ENCODE measurements around the gene KNCN. TPM values are rescaled to one million over a fixed set of nuclear protein-coding genes. Genes with fewer than 3 reads are reported as not detected.

The KNCN gene
- total RNA-seq: not detected

GRCh38 chr1:46551597-46552095 is at the start of gene KNCN:
KNCN (minus strand) TSS chr1:46551647; CDS start chr1:46551215, 432 bp downstream.
- ATAC-seq: no peak
- H3K27me3 Mint-ChIP-seq (ENCODE audit: low read depth): peaks cover 2% of the 10 kb centered on the region
- no peaks in the 10 kb centered on the region for H3K9me3 Mint-ChIP-seq (ENCODE audit: insufficient read depth)
- H3K4me3 Mint-ChIP-seq: no peak within 1 kb of the TSS
- peaks cover 28% of the 10 kb centered on the region for H3K4me1 Mint-ChIP-seq (ENCODE audit: low read depth)
- H3K27ac Mint-ChIP-seq: peak within 1 kb of the TSS; percentile 34
- POLR2A ChIA-PET: no interaction called here
- no peaks in the 10 kb centered on the region for H3K36me3 Mint-ChIP-seq (ENCODE audit: low read depth)
- DNase-seq: no peak
- CTCF ChIA-PET: interaction anchor here (0.8 to 1.5 kb wide), 2 partner anchors 105 to 174 kb away, joined by 3 to 4 read pairs; no protein-coding TSS in a partner anchor

GRCh38 chr1:46599059-46599970 is 47.9 kb upstream of the KNCN start:
- Mint-ChIP-seq H3K4me3 (no peak overlapping the region), H3K9me3 (ENCODE audit: insufficient read depth) (no peaks in the 10 kb centered on the region), H3K27ac (peak overlapping the region; percentile 33), H3K27me3 (ENCODE audit: low read depth) (no peaks in the 10 kb centered on the region), H3K4me1 (ENCODE audit: low read depth) (peaks cover 88% of the 10 kb centered on the region), H3K36me3 (ENCODE audit: low read depth) (peaks cover 54% of the 10 kb centered on the region)
- DNase-seq: no peak
- CTCF ChIA-PET: no interaction called here
- POLR2A ChIA-PET: no interaction called here
- ATAC-seq: no peak

DNA sequence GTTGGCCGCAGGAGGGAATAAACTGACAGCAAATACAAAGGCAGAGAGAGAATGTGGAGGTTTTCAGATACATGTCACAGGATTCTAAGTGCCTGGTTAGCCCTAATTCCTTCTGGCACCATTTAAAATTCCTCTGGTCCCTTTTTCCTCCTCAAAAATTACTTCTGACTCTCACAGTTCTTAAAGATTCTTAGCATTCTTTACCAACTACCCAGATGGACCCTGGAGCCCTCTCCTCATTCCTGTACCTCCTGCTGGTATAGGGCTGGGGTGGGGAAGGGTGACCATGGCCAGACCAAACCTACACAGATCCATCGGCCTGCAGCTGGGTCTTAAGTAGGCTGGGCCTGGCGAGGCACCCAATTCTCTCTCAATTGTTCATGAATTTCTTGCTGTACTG is 45.4 kb upstream of the KNCN start:
- Mint-ChIP-seq H3K36me3 (ENCODE audit: low read depth) (peaks cover 77% of the 10 kb centered on the region), H3K27ac (no peak overlapping the region), H3K4me1 (ENCODE audit: low read depth) (peaks cover 87% of the 10 kb centered on the region), H3K9me3 (ENCODE audit: insufficient read depth) (no peaks in the 10 kb centered on the region), H3K4me3 (no peak overlapping the region), H3K27me3 (ENCODE audit: low read depth) (no peaks in the 10 kb centered on the region)
- ATAC-seq: no peak
- ChIA-PET CTCF (interaction anchor here (1.5 to 1.7 kb wide), 3 partner anchors 13 to 79 kb away, joined by 3 to 4 read pairs (median 3); no protein-coding TSS in a partner anchor), POLR2A (interaction anchor here (1.0 kb wide), 1 partner anchor 16 kb away, joined by 4 read pairs; no protein-coding TSS in a partner anchor)
- DNase-seq: no peak

GRCh38 chr1:46596036-46596435 is 44.6 kb upstream of the KNCN start:
- peaks cover 77% of the 10 kb centered on the region for H3K36me3 Mint-ChIP-seq (ENCODE audit: low read depth)
- no peaks in the 10 kb centered on the region for H3K9me3 Mint-ChIP-seq (ENCODE audit: insufficient read depth)
- CTCF ChIA-PET: interaction anchor here (1.5 to 1.7 kb wide), 3 partner anchors 12 to 80 kb away, joined by 3 to 4 read pairs (median 3); no protein-coding TSS in a partner anchor
- peaks cover 87% of the 10 kb centered on the region for H3K4me1 Mint-ChIP-seq (ENCODE audit: low read depth)
- no peaks in the 10 kb centered on the region for H3K27me3 Mint-ChIP-seq (ENCODE audit: low read depth)
- H3K4me3 Mint-ChIP-seq: no peak overlapping the region
- H3K27ac Mint-ChIP-seq: no peak overlapping the region
- no peak for ATAC-seq
- POLR2A ChIA-PET: interaction anchor here (1.0 to 1.3 kb wide), 2 partner anchors 13 to 15 kb away, joined by 3 to 4 read pairs; no protein-coding TSS in a partner anchor
- DNase-seq: no peak

DNA sequence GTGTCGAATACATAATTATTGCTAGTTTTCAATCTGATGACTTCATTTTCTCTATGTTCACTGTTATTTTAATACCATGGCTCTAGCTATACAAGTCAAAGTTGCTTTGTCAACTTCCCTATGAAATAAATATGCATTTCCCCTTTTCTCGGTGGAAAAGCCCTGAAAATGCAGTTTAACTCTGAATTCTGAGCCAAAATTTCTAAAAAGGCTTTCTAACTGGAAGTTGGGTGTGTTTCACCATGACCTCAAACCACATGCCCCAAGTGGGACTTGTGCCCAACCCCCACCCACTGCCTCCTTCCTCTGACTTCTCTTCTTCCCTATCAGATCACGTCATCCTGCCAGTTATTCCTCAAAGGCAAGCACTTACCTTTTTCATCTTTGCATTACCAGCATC is 43.7 kb upstream of the KNCN start:
- Mint-ChIP-seq H3K9me3 (ENCODE audit: insufficient read depth) (no peaks in the 10 kb centered on the region), H3K27me3 (ENCODE audit: low read depth) (no peaks in the 10 kb centered on the region), H3K4me1 (ENCODE audit: low read depth) (peaks cover 81% of the 10 kb centered on the region), H3K4me3 (peak overlapping the region; percentile 36), H3K27ac (peak overlapping the region; percentile 65), H3K36me3 (ENCODE audit: low read depth) (peaks cover 79% of the 10 kb centered on the region)
- ChIA-PET CTCF (interaction anchor here (1.3 to 3.0 kb wide), 3 partner anchors 9 to 153 kb away, joined by 3 to 11 read pairs (median 4); partner anchors contain the start of gene MKNK1), POLR2A (interaction anchor here (1.3 to 2.0 kb wide), 2 partner anchors 9 to 12 kb away, joined by 3 to 6 read pairs; partner anchors contain the start of gene MKNK1)
- DNase-seq (peak; percentile 52), ATAC-seq (no peak)

- ATAC-seq (no peak), DNase-seq (no peak)
- Mint-ChIP-seq H3K36me3 (ENCODE audit: low read depth) (peaks cover 88% of the 10 kb centered on the region), H3K4me3 (no peak overlapping the region), H3K4me1 (ENCODE audit: low read depth) (peaks cover 74% of the 10 kb centered on the region), H3K27ac (peak overlapping the region; percentile 15), H3K27me3 (ENCODE audit: low read depth) (no peaks in the 10 kb centered on the region), H3K9me3 (ENCODE audit: insufficient read depth) (no peaks in the 10 kb centered on the region)
- CTCF ChIA-PET: interaction anchor here (1.3 to 3.0 kb wide), 3 partner anchors 10 to 152 kb away, joined by 3 to 11 read pairs (median 4); partner anchors contain the start of gene MKNK1
- POLR2A ChIA-PET: interaction anchor here (0.6 to 2.0 kb wide), 2 partner anchors 10 to 126 kb away, joined by 3 to 6 read pairs; partner anchors contain the start of gene MKNK1
These were observed 42.6 kb upstream of the KNCN start for GRCh38 chr1:46594063-46594462.

DNA sequence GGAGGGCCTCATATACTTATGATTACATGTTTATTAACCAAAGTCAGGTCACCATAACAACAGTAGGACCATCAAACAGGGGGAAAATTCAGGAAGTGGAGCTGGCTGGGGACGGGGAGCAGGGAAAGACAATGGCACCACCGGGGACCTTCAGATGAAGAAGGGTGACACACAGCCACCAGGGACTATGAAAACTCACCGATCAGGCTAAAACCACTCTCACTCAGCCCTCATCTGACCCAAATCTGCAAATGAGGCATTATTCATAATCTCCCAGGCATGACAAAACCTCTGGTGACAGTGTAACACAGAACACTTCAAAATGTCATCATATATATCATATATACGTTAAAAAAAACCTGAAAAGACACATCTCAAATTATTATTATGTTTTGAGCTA is 41.4 kb upstream of the KNCN start:
- ChIA-PET POLR2A (interaction anchor here (1.0 kb wide), 1 partner anchor 11 kb away, joined by 4 read pairs; the partner anchor contains the start of gene MKNK1), CTCF (interaction anchor here (3.0 kb wide), 1 partner anchor 11 kb away, joined by 11 read pairs; the partner anchor contains the start of gene MKNK1)
- no peak for ATAC-seq
- no peak overlapping the region for H3K27ac Mint-ChIP-seq
- no peaks in the 10 kb centered on the region for H3K9me3 Mint-ChIP-seq (ENCODE audit: insufficient read depth)
- no peaks in the 10 kb centered on the region for H3K27me3 Mint-ChIP-seq (ENCODE audit: low read depth)
- peaks cover 65% of the 10 kb centered on the region for H3K4me1 Mint-ChIP-seq (ENCODE audit: low read depth)
- no peak for DNase-seq
- H3K36me3 Mint-ChIP-seq (ENCODE audit: low read depth): peaks cover 87% of the 10 kb centered on the region
- H3K4me3 Mint-ChIP-seq: no peak overlapping the region

DNA sequence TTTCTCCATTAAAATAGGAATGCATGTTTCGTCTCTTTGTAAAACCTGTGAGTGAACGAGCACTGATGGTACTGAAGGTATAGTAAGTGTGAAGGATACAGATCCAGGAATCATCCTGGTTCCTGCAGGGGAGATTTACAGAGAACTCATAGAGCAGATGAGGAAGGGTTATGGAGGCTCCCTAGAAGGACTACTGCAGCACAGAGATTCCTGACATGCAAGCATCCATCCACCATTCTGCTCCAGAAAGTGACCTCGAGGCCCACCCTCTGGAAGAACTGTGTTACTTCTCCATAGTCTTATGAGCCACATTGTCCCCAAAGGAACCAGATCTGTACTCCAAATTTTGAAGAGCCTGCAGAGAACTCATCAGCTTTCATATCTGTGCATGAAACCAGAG is 38.1 kb upstream of the KNCN start:
- DNase-seq (no peak), ATAC-seq (no peak)
- Mint-ChIP-seq H3K4me1 (ENCODE audit: low read depth) (peaks cover 42% of the 10 kb centered on the region), H3K36me3 (ENCODE audit: low read depth) (peaks cover 84% of the 10 kb centered on the region), H3K27ac (no peak overlapping the region), H3K4me3 (no peak overlapping the region), H3K27me3 (ENCODE audit: low read depth) (no peaks in the 10 kb centered on the region), H3K9me3 (ENCODE audit: insufficient read depth) (no peaks in the 10 kb centered on the region)
- POLR2A ChIA-PET: interaction anchor here (1.0 to 1.3 kb wide), 2 partner anchors 8 to 14 kb away, joined by 4 read pairs; partner anchors contain the start of gene MKNK1
- CTCF ChIA-PET: interaction anchor here (1.0 kb wide), 1 partner anchor 135 kb away, joined by 3 read pairs; no protein-coding TSS in a partner anchor

- peaks cover 46% of the 10 kb centered on the region for H3K4me1 Mint-ChIP-seq (ENCODE audit: low read depth)
- peaks cover 82% of the 10 kb centered on the region for H3K36me3 Mint-ChIP-seq (ENCODE audit: low read depth)
These were observed 35.6 kb upstream of the KNCN start for GRCh38 chr1:46587069-46587468.

DNA sequence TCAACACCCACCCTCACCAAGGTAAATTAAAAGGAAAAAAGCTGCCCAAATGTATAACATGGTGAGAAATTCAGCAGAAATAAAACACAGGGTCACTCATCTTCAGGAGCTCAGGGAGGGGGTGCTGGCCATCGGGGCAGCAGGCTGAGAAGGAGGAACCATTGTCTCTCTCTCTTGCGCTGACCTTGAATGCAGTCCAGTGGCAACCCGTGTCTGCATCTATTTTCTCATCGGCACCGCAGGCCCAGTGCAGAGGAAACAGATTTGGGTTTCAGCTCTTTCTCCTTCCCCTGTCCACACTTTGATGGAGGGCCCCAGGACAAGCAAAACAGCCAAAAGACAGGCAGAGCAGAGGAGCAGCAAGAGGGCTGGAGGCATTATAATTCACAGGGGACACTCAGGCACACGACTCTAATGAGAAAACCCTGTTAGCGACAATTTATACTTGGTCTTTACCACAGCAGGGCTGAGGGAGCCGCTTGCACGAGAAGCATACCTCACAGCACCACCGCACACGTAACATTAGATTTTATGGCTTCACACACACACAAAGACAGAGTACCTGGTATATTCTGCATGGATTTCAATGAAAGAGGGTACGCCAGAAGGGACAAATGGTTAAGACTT is 34.0 kb upstream of the KNCN start:
- ChIA-PET CTCF (no interaction called here), POLR2A (interaction anchor here (4.6 kb wide), 1 partner anchor 19 kb away, joined by 32 read pairs; the partner anchor contains the start of gene MKNK1)
- DNase-seq (no peak), ATAC-seq (no peak)
- H3K9me3 Mint-ChIP-seq (ENCODE audit: insufficient read depth): no peaks in the 10 kb centered on the region
- H3K27ac Mint-ChIP-seq: no peak overlapping the region
- H3K4me1 Mint-ChIP-seq (ENCODE audit: low read depth): peaks cover 49% of the 10 kb centered on the region
- H3K4me3 Mint-ChIP-seq: no peak overlapping the region
- peaks cover 79% of the 10 kb centered on the region for H3K36me3 Mint-ChIP-seq (ENCODE audit: low read depth)
- no peaks in the 10 kb centered on the region for H3K27me3 Mint-ChIP-seq (ENCODE audit: low read depth)

More at GRCh38 chr1:46587069-46587468, 35.6 kb upstream of the KNCN start:
- no peaks in the 10 kb centered on the region for H3K9me3 Mint-ChIP-seq (ENCODE audit: insufficient read depth)
- no peak for DNase-seq
- H3K4me3 Mint-ChIP-seq: no peak overlapping the region
- ChIA-PET CTCF (no interaction called here), POLR2A (no interaction called here)
- no peaks in the 10 kb centered on the region for H3K27me3 Mint-ChIP-seq (ENCODE audit: low read depth)
- H3K27ac Mint-ChIP-seq: no peak overlapping the region
- no peak for ATAC-seq

- POLR2A ChIA-PET: interaction anchor here (0.9 to 4.6 kb wide), 2 partner anchors 8 to 20 kb away, joined by 3 to 32 read pairs; partner anchors contain the start of gene MKNK1
- DNase-seq: no peak
- Mint-ChIP-seq H3K9me3 (ENCODE audit: insufficient read depth) (no peaks in the 10 kb centered on the region), H3K27ac (peak overlapping the region; percentile 98), H3K4me3 (no peak overlapping the region), H3K27me3 (ENCODE audit: low read depth) (no peaks in the 10 kb centered on the region), H3K4me1 (ENCODE audit: low read depth) (peaks cover 58% of the 10 kb centered on the region), H3K36me3 (ENCODE audit: low read depth) (peaks cover 76% of the 10 kb centered on the region)
- no peak for ATAC-seq
- CTCF ChIA-PET: interaction anchor here (1.2 to 6.9 kb wide), 4 partner anchors 13 to 49 kb away, joined by 3 to 40 read pairs (median 4); partner anchors contain the start of gene MKNK1
These were observed 32.0 kb upstream of the KNCN start for GRCh38 chr1:46583494-46583893.
